HG02870 (cell line): ENCODE data around the gene LIMK2.

Source experiments
- ATAC-seq: cut with Tn5 transposase; IDR thresholded peaks from one replicate; pipeline ENCODE4 v1.9.1; 2021; ENCODE audit warnings: mild to moderate bottlenecking, moderate library complexity; ENCODE audit not compliant: unreplicated experiment

LIMK2 gene

DNA sequence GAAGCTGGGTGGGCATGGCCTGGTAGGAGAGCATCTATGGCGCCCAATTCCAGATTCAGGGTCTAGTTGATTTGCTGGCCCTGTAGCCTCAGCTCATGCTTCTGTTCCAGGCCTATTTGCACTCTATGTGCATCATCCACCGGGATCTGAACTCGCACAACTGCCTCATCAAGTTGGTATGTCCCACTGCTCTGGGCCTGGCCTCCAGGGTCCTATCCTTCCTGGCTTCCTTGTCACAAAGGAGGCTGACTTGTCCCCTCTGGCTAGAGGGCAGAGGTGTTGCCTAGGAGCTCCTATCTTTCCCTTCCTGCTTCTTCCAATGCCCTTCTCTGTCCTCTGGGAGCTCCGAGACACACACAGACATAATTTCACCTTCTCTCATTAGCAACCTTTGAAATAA lies 58.9 kb downstream of the LIMK2 start:
- ATAC-seq: no peak

- ATAC-seq: no peak
Observed at GRCh38 chr22:31271485-31271884, 59.4 kb downstream of the LIMK2 start.

DNA sequence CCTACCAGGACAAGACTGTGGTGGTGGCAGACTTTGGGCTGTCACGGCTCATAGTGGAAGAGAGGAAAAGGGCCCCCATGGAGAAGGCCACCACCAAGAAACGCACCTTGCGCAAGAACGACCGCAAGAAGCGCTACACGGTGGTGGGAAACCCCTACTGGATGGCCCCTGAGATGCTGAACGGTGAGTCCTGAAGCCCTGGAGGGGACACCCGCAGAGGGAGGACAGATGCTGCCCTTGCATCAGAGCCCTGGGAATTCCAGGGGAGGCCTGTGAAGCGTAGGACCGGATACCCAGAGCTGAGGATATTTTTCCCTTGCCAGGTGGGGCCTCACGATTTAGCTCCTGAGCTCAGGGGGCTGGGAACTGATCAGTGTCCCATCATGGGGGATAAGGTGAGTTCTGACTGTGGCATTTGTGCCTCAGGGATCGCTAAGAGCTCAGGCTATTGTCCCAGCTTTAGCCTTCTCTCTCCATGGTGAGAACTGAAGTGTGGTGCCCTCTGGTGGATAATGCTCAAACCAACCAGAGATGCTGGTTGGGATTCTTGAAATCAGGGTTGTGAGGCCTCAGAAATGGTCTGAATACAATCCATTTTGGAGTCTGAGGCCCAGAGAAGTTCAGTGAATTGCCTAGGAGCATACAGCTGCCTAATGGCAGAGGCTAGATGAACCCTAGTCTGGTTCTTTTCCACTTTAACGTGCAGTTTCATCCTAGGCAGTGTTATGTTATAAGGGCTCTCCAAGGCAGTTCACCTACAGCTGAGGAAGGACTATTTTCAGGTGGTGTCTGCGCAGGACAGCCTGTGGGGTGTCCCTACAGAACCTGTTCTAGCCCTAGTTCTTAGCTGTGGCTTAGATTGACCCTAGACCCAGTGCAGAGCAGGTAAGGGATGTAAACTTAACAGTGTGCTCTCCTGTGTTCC lies 60.7 kb downstream of the LIMK2 start:
- ATAC-seq: no peak

DNA sequence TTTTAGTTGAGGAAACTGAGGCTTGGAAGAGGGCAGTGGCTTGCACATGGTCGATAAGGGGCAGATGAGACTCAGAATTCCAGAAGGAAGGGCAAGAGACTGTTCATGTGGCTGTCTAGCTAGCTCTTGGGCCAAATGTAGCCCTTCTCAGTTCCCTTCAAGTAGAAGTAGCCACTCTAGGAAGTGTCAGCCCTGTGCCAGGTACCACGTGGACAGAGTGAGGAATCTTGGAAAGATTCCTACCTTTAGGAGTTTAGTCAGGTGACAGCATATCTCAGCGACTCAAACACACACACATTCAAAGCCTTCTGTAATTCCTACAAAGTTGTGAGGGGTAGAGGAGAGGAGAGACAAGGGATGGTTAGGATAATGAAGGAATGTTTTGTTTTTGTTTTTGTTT lies 61.9 kb downstream of the LIMK2 start:
- no peak for ATAC-seq

GRCh38 chr22:31275018-31275417 lies 62.9 kb downstream of the LIMK2 start:
- ATAC-seq: no peak

DNA sequence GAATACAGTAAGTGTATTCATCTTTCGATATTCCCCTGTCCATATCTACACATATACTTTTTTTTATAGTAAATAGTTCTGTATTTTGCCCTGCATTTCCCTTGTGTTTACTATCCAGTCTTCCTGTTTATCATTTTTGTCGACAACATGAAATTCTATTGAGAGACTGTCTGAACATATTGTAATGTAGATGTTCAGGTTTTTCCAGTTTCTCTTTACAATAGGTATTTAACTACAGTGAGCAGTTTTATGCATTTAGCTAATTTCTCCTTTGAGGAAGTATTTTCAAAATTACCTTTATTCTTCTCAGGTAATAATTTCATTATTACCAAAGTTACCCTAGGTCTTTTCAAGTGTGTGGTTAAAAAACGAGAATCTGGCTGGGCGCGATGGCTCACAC lies 63.5 kb downstream of the LIMK2 start:
- no peak for ATAC-seq

DNA sequence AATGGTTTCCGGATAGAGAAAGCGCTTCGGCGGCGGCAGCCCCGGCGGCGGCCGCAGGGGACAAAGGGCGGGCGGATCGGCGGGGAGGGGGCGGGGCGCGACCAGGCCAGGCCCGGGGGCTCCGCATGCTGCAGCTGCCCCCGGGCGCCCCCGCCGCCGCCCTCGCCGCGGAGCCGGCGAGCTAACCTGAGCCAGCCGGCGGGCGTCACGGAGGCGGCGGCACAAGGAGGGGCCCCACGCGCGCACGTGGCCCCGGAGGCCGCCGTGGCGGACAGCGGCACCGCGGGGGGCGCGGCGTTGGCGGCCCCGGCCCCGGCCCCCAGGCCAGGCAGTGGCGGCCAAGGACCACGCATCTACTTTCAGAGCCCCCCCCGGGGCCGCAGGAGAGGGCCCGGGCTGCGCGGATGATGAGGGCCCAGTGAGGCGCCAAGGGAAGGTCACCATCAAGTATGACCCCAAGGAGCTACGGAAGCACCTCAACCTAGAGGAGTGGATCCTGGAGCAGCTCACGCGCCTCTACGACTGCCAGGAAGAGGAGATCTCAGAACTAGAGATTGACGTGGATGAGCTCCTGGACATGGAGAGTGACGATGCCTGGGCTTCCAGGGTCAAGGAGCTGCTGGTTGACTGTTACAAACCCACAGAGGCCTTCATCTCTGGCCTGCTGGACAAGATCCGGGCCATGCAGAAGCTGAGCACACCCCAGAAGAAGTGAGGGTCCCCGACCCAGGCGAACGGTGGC lies 64.5 kb downstream of the LIMK2 start:
- ATAC-seq: no peak

- ATAC-seq: no peak
Observed at GRCh38 chr22:31277741-31278140, 65.6 kb downstream of the LIMK2 start.

DNA sequence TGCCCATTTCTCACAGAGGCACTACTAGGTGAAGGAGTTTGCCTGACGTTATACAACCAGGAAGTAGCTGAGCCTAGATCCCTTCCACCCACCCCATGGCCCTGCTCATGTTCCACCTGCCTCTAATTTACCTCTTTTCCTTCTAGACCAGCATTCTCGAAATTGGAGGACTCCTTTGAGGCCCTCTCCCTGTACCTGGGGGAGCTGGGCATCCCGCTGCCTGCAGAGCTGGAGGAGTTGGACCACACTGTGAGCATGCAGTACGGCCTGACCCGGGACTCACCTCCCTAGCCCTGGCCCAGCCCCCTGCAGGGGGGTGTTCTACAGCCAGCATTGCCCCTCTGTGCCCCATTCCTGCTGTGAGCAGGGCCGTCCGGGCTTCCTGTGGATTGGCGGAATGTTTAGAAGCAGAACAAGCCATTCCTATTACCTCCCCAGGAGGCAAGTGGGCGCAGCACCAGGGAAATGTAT lies 66.1 kb downstream of the LIMK2 start:
- ATAC-seq: no peak

DNA sequence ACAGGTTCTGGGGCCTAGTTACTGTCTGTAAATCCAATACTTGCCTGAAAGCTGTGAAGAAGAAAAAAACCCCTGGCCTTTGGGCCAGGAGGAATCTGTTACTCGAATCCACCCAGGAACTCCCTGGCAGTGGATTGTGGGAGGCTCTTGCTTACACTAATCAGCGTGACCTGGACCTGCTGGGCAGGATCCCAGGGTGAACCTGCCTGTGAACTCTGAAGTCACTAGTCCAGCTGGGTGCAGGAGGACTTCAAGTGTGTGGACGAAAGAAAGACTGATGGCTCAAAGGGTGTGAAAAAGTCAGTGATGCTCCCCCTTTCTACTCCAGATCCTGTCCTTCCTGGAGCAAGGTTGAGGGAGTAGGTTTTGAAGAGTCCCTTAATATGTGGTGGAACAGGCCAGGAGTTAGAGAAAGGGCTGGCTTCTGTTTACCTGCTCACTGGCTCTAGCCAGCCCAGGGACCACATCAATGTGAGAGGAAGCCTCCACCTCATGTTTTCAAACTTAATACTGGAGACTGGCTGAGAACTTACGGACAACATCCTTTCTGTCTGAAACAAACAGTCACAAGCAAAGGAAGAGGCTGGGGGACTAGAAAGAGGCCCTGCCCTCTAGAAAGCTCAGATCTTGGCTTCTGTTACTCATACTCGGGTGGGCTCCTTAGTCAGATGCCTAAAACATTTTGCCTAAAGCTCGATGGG lies 66.7 kb downstream of the LIMK2 start:
- no peak for ATAC-seq

GRCh38 chr22:31279327-31279669 lies 67.2 kb downstream of the LIMK2 start:
- no peak for ATAC-seq

GRCh38 chr22:31279821-31280505 lies 67.9 kb downstream of the LIMK2 start:
- no peak for ATAC-seq

- ATAC-seq: no peak
Observed at GRCh38 chr22:31281733-31282132, 69.6 kb downstream of the LIMK2 start.

DNA sequence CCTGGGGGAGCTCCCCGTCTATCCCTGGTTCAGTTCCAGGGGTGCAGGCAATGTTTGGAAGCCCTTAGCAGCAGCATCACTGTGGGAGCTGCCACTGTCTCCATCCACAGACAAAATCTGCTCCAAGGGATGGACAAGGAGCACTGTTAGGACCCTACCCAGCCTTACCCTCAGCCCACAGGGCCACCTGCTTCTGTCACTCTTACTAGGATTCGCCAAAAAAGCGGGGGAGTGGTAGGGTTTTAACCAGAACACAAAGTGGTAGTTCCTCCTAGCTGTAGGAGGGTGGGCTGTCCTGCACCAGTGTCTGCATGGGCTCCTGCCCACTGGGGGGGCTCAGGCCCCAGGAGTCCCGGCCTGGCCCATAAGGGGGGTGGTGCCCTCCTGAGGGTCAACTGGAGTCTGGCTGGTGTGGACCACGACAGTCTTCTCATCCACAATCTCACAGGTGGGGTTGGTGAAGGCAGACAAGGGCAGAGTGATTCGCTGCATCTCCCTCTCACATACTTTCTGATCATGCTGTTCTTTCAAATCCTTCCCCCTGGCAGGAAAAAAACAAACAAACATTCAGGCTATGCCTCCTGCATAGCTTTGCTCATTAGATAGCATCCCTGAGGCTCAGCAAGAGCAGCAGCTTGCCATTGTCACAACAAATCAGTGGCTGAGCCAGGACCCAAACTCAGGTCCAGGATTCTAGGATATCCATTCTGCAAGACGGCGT lies 70.8 kb downstream of the LIMK2 start:
- ATAC-seq: no peak

GRCh38 chr22:31284281-31285155 lies 72.4 kb downstream of the LIMK2 start:
- no peak for ATAC-seq

DNA sequence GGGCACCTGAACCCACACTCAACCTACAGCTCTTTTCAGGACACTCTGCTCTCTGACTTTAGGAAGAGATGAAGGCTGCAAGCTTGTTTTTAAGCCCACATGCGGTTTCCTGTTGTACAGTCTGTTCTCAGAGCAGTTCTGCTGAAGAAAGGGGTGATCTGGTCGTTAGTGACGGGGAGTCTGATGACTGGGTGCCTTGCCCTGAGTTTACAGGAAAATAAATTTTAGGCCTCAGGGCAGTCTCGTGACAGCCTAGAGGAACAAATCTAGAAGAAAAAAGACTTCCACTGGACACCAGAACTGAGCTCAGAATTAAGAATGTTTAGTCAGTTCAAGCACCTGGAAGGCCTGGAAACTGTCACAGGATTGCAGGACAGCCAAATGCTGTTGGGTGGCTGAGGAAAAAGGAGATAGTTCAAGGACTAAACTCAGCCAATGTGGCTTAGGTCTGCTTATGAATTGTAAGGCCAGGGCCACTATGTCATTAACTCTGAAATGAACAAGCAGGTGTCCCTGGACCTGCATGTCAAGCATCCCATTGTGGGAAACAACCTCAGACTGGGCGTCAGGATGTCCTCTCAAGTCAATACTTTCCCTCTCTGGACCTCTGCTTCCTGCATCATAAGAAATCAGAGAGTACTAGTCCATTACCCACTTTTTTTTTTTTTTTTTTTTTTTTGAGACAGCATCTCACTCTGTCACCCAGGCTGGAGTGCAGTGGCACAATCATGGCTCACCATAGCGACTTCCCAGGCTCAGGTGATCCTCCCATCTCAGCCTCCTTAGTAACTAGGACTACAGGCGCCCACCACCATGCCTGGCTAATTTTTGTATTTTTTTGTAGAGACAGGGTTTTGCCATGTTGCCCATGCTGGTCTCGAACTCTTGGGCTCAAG lies 74.5 kb downstream of the LIMK2 start:
- no peak for ATAC-seq

DNA sequence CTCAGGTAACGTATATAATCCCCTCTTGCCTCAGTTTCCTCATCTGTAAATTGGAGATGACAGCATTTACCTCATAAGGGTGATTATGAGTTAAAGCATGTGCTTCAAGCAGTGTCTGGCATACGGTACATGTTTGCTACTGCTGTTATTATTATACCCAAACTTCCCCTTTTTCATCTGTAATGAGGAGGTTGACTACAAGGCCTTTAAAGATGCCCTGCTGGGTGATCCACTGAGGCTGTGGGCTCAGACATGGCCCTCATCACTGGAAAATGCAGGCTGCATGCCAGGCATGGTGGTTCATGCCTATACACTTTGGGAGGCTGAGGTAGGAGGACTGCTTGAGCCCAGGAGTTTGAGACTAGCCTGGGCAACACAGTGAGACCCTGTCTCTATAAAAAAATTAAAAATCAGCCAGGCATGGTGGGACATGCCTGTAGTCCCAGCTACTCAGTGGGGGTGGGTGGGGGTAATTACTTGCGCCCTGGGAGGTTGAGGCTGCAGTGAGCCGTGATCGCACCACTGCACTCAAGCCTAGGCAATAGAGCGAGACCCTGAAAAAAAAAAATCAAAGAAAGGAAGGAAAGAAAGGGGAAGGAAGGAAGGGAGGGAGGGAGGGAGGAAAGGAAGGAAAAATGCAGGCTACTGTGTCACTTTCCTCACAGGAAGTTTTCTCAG lies 75.9 kb downstream of the LIMK2 start:
- ATAC-seq: no peak
